PC-9 (cell line): Measurements from ENCODE around the gene DHX38.
"Not testable (repeated sequence)": the region's sequence is repeated elsewhere in the genome, so short reads cannot be mapped to it uniquely, and the experiment has no call there.

Source experiments
- CTCF ChIP-seq: fragments of 200-600 bp; sonication (generic); conservative IDR thresholded peaks from 2 replicates; pipeline ENCODE4 v1.6.1; 2017; ENCODE audit warnings: mixed run types, antibody characterized with exemption, mild to moderate bottlenecking, moderate library complexity
- EZH2 ChIP-seq: fragments of 200-600 bp; sonication (generic); IDR thresholded peaks from 2 replicates; pipeline ENCODE4 v1.8.0; 2017; ENCODE audit warnings: antibody characterized with exemption, low read depth

- not testable (repeated sequence) for TF ChIP-seq CTCF, EZH2
Observed at GRCh38 chr16:72076991-72077706, 16.5 kb upstream of the DHX38 start.
